Central memory CD4-positive, alpha-beta T cell (primary cell): ENCODE measurements around the gene IGSF23.

ENCODE experiments used
- DNase-seq: peaks from one replicate; pipeline ENCODE4 v3.0.0; 2022
- total RNA-seq, 3 experiments: gene quantifications; one replicate each; lab custom pipeline; 2026; lab: John Stamatoyannopoulos, UW

IGSF23 gene, protein sequence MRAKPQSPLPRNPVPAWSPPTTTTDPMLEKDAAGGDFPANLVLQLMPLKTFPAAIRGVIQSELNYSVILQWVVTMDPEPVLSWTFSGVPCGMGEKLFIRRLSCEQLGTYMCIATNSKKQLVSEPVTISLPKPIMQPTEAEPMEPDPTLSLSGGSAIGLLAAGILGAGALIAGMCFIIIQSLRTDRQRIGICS
- total RNA-seq, result 0 reads per million in 3 experiments

DNA sequence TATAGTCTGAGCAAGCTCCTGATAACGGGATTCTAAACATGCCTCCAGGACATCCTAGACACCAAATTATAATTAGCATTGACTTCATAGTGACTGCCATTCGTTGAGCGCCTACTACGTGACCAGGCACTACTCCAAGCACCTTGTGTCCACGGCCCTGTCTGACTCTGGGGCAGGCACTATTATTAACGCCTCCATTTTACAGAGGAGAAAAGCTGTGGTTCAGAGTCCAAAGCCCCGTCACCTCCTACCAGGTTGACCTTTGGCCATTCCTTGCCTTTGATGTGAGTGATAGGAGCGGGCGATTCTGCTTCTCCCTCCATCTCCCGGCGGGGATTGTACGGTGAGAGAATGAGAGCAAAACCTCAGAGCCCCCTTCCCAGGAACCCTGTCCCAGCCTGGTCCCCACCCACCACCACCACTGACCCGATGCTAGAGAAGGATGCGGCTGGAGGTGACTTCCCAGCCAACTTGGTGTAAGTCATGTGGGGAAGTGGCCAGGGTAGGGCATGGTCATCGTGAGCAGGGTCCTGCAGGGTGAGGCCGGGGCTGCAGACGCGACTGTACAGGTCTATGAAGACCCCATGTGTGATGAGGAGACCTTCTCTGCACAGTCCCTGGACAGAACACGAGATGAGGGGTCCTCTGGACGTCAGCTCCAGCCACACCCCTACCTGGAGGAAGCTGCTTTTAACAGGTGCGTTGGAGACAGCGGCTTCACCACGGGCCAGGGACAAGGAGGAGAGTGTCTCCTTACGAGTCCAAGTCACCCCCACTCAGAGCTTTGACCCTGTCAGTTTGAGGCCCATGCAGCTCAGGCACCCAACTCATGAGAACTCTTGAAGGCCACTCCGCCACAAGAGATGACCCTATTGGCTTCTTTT, at the start of gene IGSF23:
TSS of gene IGSF23 (plus strand) at position 269 of the 884 bp plus-strand sequence. CDS start at position 352, 83 bp downstream.
- no peak for DNase-seq

DNA sequence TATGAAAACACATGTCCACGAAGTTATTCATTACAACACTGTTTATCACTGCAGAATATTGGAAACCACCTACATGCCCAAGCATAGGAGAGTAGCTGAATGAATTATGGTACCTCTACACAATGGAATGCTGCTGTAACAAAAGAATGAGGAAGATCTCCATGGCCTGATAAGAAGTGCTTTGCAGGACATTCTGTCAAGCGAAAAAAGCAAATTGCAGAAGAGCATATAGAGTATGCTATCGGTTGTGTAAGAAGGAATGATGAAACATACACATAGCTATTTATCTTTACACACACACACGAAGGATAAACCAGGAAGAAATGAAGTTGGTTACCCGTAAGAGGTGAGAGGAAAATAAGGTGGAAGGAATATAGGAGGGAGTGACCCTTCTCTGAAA, 46.4 kb upstream of the IGSF23 start:
- no peak for DNase-seq

DNA sequence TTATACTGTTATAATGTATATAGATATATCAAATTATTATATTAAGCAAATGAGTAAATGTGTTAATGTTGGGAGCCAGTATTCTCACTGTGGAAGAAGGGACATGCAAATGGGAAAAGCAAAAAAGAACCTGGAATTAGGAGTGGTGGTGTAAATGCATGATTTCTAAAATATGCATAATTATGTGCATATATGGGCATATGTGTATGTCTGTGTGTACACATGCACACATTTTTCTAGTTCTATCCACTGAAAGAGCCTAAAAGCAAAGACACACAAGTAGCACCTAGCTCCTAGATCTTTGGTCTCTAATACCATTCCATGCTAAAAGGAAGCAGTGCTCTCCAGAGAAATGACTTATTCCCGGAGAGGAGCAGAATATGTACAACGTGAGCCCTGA, 45.6 kb upstream of the IGSF23 start:
- DNase-seq, result no peak

DNA sequence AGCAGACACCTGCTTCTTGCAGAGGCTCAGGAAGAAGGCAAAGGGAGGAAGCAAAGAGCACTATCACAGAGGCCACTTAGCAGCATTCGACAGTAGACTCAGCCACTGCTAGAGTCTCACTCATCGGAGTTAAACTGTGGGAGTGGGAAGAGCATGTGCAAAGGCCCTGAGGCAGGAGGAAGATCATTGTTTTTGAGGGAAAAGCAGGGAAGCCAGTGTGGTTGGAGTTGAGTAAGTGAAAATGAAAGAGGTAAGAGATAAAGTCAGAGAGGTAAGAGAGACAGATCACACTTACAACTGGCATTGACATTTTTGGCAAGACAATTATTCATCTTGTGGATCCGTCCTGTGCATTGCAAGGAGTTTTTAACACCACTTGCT, 42.8 kb upstream of the IGSF23 start:
- no peak for DNase-seq

DNA sequence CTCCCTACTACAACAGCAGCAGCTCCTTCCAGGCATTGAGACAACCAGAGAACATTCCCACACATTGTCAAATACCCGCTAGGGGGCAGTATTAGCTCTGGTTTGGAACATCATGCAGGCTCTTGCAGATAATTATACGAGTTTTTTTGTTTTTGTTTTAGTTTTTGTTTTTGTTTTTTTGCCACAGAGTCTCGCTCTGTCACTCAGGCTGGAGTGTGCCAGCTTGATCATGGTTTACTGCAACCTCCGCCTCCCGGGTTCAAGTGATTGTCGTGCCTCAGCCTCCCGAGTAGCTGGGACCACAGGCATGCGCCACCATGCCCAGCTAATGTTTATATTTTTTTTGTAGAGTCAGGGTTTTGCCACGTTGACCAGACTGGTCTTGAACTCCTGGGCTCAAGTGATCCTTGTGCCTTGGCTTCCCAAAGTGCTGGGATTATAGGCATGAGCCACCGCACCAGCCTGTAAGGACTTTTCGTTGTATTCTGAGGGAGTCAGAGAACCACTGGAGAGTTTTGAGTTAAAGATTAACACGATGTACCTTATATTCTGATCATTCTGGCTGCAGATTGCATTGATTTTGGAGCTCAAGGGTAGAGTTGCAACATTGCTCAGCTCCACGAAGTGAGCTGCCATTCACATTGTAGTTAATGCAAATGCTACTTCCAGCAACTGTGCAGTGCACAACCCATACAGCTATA, 42.2 kb upstream of the IGSF23 start:
- DNase-seq, result peak; percentile 29

DNA sequence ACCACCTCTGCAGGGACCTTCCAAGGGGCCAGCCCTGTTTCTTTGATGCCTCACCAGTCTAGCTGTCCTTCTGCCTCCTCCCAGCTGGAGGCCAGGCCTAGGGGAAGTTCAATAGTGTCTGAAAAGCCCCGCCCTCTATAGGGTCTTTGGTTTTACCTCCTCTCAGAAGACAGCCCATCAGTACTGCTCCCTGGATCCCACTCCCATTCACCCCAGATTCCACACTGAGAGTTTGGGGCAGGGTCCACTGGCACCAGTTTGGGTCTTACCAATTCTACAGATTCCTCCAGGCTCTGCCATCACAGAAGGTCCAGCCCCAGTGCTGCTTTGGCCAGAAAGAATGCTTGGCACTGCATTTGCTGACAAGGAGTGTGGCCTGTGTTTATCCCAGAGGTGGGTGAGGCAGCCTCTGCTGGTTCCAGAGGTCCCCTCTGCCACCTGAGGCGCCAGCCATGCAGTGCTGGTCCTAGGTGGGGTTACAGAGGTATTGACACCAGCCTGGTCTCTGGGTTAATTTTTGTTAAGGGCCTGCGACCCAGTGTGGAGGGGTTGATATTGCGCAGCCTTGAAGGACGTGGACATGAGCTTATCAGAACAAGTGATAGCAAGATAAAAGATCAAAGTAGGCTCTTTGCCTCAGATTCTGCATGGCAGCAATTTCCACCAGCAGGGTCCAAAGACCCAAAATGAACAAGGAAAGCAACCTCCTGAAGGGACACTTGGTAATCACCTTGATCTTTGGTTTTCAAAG, 41.4 kb upstream of the IGSF23 start:
- DNase-seq, result no peak

DNA sequence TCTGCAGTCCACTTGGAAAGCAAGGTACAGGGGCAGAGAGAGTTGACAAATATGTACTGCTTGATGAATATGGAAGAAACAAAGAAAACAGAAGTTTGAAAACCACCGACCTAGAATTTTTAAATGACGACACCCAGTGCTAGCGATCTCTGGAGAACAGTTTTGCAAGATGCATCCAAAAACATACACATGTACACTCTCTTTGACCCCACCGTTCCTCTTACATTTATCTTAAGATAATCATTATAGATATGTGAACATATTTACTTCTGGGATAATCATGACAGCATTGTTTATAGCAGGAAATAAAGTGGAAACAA, 40.8 kb upstream of the IGSF23 start:
- no peak for DNase-seq

GRCh38 chr19:44573183-44573582, 40.2 kb upstream of the IGSF23 start:
- DNase-seq, result no peak

- no peak for DNase-seq
These were observed 39.7 kb upstream of the IGSF23 start for GRCh38 chr19:44573627-44574026.

DNA sequence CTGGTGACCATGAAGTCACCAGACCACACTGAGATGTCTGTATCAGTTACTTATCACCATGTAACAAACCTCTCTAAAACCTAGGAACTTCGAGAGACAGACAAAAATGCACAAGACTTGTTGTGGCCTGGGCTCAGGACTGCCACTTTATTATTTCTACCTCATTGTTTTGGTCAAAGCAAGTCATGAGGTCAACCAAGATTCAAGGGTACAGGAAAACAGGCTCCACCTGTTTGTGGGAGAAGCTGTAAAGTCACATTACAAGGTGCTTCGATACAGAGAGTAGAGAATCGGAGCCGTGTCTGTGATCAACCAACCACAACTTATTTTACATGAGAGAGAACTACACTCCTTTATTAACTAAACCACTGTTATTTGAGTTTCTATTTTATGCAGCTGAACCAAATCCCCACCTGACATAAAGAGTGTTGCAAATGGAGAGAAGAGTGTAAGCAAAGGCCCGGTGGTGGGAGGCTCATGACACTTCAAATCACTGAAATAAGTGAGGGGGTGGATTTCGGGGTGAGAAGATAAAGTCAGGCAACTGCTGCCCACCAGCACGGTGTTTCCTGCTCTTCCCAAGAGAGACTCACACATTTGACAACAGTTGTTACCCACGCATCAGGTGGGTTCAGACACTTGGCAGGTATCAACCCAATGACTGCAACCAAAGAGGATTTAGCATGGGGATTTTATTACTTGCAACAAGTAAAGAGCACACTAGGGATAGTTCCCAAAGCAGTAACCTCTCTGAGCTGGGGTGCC, 39.0 kb upstream of the IGSF23 start:
- no peak for DNase-seq

- DNase-seq, result no peak
These were observed 38.2 kb upstream of the IGSF23 start for GRCh38 chr19:44575116-44575700.

- DNase-seq, result no peak
These were observed 36.4 kb upstream of the IGSF23 start for GRCh38 chr19:44576843-44577565.

GRCh38 chr19:44577566-44577874, 35.8 kb upstream of the IGSF23 start:
- DNase-seq, result no peak

- DNase-seq, result no peak
These were observed 33.5 kb upstream of the IGSF23 start for GRCh38 chr19:44579663-44580365.

DNA sequence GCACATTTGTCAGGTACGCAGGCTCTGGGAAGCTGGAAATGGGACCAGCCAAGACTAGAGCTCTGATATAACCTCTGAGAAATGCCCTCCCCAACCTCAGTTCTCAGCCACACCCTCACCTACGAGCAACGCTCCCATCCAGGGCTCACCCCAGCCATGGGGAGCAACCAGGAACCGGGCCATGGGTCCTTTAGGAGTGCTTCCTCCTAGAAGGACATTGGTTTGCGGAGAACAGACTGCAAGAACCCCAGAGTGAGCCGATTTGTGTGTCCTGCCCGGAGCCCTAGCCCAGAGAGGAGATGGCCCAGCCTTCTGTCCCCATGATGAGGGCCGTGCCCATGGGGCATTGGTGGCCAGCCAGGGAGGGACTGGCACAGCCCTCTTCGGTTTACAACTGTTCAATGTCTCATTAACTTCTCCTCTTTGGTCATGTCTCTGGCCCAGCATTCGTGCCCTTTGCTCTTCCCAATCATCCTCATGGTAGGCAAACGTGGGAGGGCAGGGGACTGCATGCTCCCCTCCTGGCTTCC, 32.9 kb upstream of the IGSF23 start:
- no peak for DNase-seq

DNA sequence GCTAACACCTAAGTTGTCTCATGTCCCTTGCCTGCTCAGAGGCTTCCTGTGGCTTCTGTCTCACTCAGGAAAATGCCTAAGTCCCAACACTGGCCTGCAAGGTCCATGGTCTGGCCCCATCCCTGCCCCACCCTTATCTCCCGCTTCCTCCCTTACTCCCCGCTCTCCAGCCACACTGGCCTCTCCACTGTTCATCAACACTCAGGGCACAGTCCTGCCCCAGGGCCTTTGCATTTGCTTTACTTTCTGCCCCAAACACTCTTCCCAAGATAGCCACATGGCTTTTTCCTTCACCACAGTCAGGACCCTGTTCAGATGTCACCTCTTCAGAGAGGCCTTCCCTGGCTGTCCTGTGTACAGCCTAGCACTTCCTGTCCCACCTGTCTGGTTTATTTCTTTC, 32.1 kb upstream of the IGSF23 start:
- no peak for DNase-seq

GRCh38 chr19:44582581-44583265, 30.6 kb upstream of the IGSF23 start:
- DNase-seq, result no peak

GRCh38 chr19:44585371-44586133, 27.8 kb upstream of the IGSF23 start:
- DNase-seq, result no peak
